Measurements from ENCODE around the gene GPR65. TPM values are rescaled to one million over a fixed set of nuclear protein-coding genes. Genes with fewer than 3 reads are reported as not detected.

Gene GPR65, protein sequence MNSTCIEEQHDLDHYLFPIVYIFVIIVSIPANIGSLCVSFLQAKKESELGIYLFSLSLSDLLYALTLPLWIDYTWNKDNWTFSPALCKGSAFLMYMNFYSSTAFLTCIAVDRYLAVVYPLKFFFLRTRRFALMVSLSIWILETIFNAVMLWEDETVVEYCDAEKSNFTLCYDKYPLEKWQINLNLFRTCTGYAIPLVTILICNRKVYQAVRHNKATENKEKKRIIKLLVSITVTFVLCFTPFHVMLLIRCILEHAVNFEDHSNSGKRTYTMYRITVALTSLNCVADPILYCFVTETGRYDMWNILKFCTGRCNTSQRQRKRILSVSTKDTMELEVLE
- under 1 TPM; 0.08 to 0.31 TPM for total RNA-seq
- polyA plus RNA-seq (ENCODE audit: insufficient read depth, low read depth, low replicate concordance), result 0.96 TPM
- long read RNA-seq, donor 1, result 0 reads
- long read RNA-seq, donor 2, result 0 reads

DNA sequence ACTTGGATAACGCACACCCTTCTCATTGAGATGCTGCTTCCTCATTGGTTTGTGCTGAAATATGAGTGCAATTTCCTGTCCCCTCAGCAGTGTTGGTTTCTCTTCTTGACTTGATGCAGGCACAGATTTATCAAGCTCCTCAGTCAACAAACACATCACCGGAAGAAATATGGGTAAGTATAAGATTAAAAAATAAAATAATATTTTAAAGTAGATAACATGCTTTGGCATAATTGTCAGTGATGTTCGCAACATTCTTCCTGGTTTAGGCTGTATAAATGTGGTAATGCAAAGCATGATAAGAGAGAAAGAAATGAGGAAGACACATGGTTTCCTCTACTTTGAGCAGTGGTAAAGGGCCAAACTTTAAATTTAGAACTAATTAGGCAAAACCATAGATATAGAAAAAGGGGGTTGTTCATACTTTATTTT lies at the start of gene GPR65:
GPR65 (plus strand) TSS at position 86 of the 432 bp plus-strand sequence. CDS start 5,713 bp downstream, outside the sequence.
- no peaks in the 10 kb centered on the region for H3K27me3 ChIP-seq
- H3K4me3 ChIP-seq, result no peak within 1 kb of the TSS
- no peak for TF ChIP-seq POLR2A (IDR thresholded peaks at IDR 0.05)
- TF ChIP-seq, protein P1, sequence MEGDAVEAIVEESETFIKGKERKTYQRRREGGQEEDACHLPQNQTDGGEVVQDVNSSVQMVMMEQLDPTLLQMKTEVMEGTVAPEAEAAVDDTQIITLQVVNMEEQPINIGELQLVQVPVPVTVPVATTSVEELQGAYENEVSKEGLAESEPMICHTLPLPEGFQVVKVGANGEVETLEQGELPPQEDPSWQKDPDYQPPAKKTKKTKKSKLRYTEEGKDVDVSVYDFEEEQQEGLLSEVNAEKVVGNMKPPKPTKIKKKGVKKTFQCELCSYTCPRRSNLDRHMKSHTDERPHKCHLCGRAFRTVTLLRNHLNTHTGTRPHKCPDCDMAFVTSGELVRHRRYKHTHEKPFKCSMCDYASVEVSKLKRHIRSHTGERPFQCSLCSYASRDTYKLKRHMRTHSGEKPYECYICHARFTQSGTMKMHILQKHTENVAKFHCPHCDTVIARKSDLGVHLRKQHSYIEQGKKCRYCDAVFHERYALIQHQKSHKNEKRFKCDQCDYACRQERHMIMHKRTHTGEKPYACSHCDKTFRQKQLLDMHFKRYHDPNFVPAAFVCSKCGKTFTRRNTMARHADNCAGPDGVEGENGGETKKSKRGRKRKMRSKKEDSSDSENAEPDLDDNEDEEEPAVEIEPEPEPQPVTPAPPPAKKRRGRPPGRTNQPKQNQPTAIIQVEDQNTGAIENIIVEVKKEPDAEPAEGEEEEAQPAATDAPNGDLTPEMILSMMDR (IDR thresholded peaks at IDR 0.05), result no peak
- intact Hi-C loops (cut with DNase I; ENCODE audit: low total_unique reads), result no loop called here
- no peaks in the 10 kb centered on the region for H3K9me3 ChIP-seq
- WGBS, 2 donors, result 59 to 71% methylated on average over 3 of the region's 3 CpGs
- no peaks in the 10 kb centered on the region for H3K4me1 ChIP-seq
- DNase-seq, result no peak
- no peak within 1 kb of the TSS for H3K27ac ChIP-seq
- no peaks in the 10 kb centered on the region for H3K36me3 ChIP-seq (ENCODE audit: low read depth, missing control alignments)

DNA sequence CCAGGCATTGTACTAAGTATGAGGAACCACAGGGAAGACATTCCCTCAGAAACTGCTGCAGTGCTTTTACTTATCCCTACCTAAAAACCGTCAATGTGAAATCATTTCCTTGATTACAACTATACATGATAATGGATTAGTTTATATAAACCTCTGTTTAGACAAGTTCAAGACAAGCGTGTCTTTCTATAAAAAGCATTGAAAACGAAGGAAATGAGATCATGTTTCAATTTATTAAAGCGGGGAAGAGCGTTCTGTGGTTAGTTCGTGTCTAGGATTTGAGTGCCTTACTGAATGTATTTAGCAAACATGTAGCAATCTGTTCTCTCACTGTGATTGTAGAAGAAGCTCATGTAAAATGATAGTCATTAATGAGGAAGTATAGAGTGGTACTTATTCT lies 49.4 kb upstream of the GPR65 start:
- no peak overlapping the region for H3K4me3 ChIP-seq
- no peaks in the 10 kb centered on the region for H3K27me3 ChIP-seq
- H3K4me1 ChIP-seq, result no peaks in the 10 kb centered on the region
- intact Hi-C loops (cut with DNase I; ENCODE audit: low total_unique reads), result no loop called here
- DNase-seq, result no peak
- H3K9me3 ChIP-seq, result no peaks in the 10 kb centered on the region
- WGBS, 2 donors, result 68 to 79% methylated on average over 6 of the region's 6 CpGs
- no peaks in the 10 kb centered on the region for H3K36me3 ChIP-seq (ENCODE audit: low read depth, missing control alignments)
- TF ChIP-seq, protein P1 (IDR thresholded peaks at IDR 0.05), result no peak
- TF ChIP-seq POLR2A (IDR thresholded peaks at IDR 0.05), result no peak
- no peak overlapping the region for H3K27ac ChIP-seq

- H3K9me3 ChIP-seq, result no peaks in the 10 kb centered on the region
- H3K27me3 ChIP-seq, result no peaks in the 10 kb centered on the region
- DNase-seq, result no peak
- H3K27ac ChIP-seq, result no peak overlapping the region
- H3K36me3 ChIP-seq (ENCODE audit: low read depth, missing control alignments), result peaks cover 4% of the 10 kb centered on the region
- TF ChIP-seq, protein P1 (IDR thresholded peaks at IDR 0.05), result no peak
- TF ChIP-seq POLR2A (IDR thresholded peaks at IDR 0.05), result no peak
- no peak overlapping the region for H3K4me3 ChIP-seq
- no peaks in the 10 kb centered on the region for H3K4me1 ChIP-seq
- 82 to 87% methylated on average over 5 of the region's 5 CpGs for WGBS, 2 donors
- intact Hi-C loops (cut with DNase I; ENCODE audit: low total_unique reads), result no loop called here
Observed at GRCh38 chr14:87960013-87960787, 44.7 kb upstream of the GPR65 start.

DNA sequence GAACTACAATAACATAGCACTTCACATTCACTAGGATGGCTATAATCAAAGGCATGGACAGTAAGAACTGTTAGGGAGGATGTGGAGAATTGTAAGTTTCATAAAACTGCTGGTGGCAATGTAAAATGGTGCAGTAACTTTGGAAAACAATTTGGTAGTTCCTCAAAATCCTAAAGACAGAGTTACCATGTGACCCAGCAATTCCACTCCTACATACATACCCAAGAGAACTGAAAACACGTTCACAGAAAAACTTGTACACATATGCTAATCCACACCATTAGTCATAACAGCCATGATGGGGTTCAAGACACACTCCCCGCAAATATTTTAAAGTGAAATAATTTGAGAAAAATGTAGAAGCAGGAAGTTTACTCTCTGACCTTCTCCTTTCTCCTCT lies 43.7 kb upstream of the GPR65 start:
- H3K36me3 ChIP-seq (ENCODE audit: low read depth, missing control alignments), result peaks cover 4% of the 10 kb centered on the region
- no peak overlapping the region for H3K4me3 ChIP-seq
- no peak overlapping the region for H3K27ac ChIP-seq
- H3K4me1 ChIP-seq, result no peaks in the 10 kb centered on the region
- DNase-seq, result no peak
- WGBS, 2 donors, result 86% methylated on average over 2 of the region's 2 CpGs
- H3K9me3 ChIP-seq, result no peaks in the 10 kb centered on the region
- no peaks in the 10 kb centered on the region for H3K27me3 ChIP-seq
- intact Hi-C loops (cut with DNase I; ENCODE audit: low total_unique reads), result no loop called here
- TF ChIP-seq, protein P1 (IDR thresholded peaks at IDR 0.05), result no peak
- no peak for TF ChIP-seq POLR2A (IDR thresholded peaks at IDR 0.05)
